Measurements from ENCODE around the gene TFF1.

- TF ChIP-seq ZFP30 (CRISPR knock-in tag; IDR thresholded peaks at IDR 0.05) (no peak), OSR1 (CRISPR knock-in tag; IDR thresholded peaks at IDR 0.05) (no peak), RARB (CRISPR knock-in tag; IDR thresholded peaks at IDR 0.05) (no peak), SNAI2 (CRISPR knock-in tag; IDR thresholded peaks at IDR 0.05) (no peak), TOX (CRISPR knock-in tag; IDR thresholded peaks at IDR 0.05; ENCODE audit: borderline replicate concordance) (no peak), TCF4 (CRISPR knock-in tag; IDR thresholded peaks at IDR 0.05; ENCODE audit: borderline replicate concordance) (no peak), CSDC2 (CRISPR knock-in tag; IDR thresholded peaks at IDR 0.05) (no peak), ZNF565 (CRISPR knock-in tag; conservative IDR thresholded peaks at IDR 0.05; ENCODE audit: low read depth) (no peak), CREB5 (CRISPR knock-in tag; IDR thresholded peaks at IDR 0.05; ENCODE audit: low read depth) (no peak), GLIS3 (CRISPR knock-in tag; IDR thresholded peaks at IDR 0.05) (no peak), ZNF8 (CRISPR knock-in tag; IDR thresholded peaks at IDR 0.05) (no peak), ZC3H10 (CRISPR knock-in tag; IDR thresholded peaks at IDR 0.05) (no peak)
These were observed 39.9 kb upstream of the TFF1 start for GRCh38 chr21:42406201-42406621.

All from SK-N-SH treated with all-trans-retinoic acid at 6 μM for 48 hours (cell line).